Hepatocyte (in vitro differentiated cells): ENCODE data around the gene FXYD6.

ENCODE experiments used
- CTCF ChIP-seq: fragments of 200-600 bp; sonication (generic); IDR thresholded peaks from 2 replicates; pipeline ENCODE4 v1.5.1; 2016; ENCODE audit warnings: antibody characterized with exemption, mild to moderate bottlenecking; ENCODE audit not compliant: poor library complexity
- EZH2phosphoT487 ChIP-seq: fragments of 200-600 bp; sonication (generic); IDR thresholded peaks from one replicate; pipeline ENCODE4 v1.6.1; 2018; ENCODE audit warnings: antibody characterized with exemption, mild to moderate bottlenecking, low read depth, moderate library complexity; ENCODE audit not compliant: unreplicated experiment, severe bottlenecking

GRCh38 chr11:117877120-117877784, 794 bp upstream of the FXYD6 start:
- TF ChIP-seq CTCF (no peak), EZH2phosphoT487 (no peak)
